Measurements from ENCODE around the gene SARS1. TPM values are rescaled to one million over a fixed set of nuclear protein-coding genes. Genes with fewer than 3 reads are reported as not detected.

Gene SARS1
- total and polyA plus RNA-seq, 2 donors (not counting 1 experiment from before 2014, with no cell fraction given), result 237 to 437 TPM

DNA sequence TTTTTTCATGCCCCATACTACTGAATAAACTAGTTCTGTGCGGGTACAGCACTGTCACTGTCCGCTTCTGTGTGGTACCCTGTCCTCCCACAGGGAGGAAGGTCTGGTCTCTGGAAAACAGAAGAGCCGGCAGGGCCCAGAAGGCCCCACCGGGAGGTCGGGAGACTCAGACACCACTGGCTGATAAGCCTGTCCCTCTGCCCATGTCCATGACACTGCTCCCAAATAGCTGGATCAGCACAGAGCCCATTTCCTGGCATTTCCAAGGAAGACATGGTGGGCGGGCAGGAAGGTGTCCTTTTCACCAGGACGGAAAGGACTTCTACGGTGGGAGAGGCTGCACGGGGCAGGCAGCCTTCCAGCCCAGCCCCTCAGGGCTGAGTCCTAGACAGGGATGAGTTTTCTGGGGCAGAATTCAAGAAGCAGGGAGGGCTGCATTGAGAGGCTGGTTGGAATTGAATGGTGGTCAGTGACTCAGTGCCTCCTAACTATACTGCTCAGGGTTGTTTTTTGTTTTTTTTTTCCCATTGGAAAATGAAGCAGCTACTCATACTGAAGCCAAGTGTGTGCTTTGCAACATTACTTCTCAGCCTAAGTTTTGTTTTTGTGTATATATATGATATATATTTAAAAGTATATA, 62.1 kb downstream of the SARS1 start:
- H2AFZ ChIP-seq (ENCODE audit: low read length), result no peak overlapping the region
- H3K36me3 ChIP-seq (ENCODE audit: control insufficient read depth, insufficient read depth, low read length), result no peaks in the 10 kb centered on the region
- DNase-seq (ENCODE audit: low read depth in 2 of 2), result peak in 1 of 2 donors; percentile 85
- no peak overlapping the region for H3K4me2 ChIP-seq (ENCODE audit: extremely low read depth, insufficient read depth, low read length)
- H4K20me1 ChIP-seq (ENCODE audit: control insufficient read depth, extremely low read depth, insufficient read depth, low read length), result no peaks in the 10 kb centered on the region
- TF ChIP-seq CTCF (conservative IDR thresholded peaks at IDR 0.05 in 1 of 2, IDR thresholded peaks at IDR 0.05 in 1 of 2; ENCODE audit: low read depth in 1 of 2, low read length in 2 of 2), result no peak
- no peak overlapping the region for H3K4me3 ChIP-seq (replicated peaks in 1 of 4; ENCODE audit: control extremely low read depth in 1 of 4, insufficient read depth in 1 of 4, low read depth in 3 of 4, low read length in 4 of 4)
- no peaks in the 10 kb centered on the region for H3K27me3 ChIP-seq (ENCODE audit: control insufficient read depth, insufficient read depth, low read length)
- H3K27ac ChIP-seq (ENCODE audit: insufficient read depth, low read length), result no peak overlapping the region
- no peaks in the 10 kb centered on the region for H3K9me3 ChIP-seq (ENCODE audit: control insufficient read depth, insufficient read depth, low read depth, low read length)
- peaks cover 8% of the 10 kb centered on the region for H3K4me1 ChIP-seq (ENCODE audit: control insufficient read depth, extremely low read depth, insufficient read depth, low read length)
- H3K79me2 ChIP-seq (ENCODE audit: control insufficient read depth, insufficient read depth, low read length), result peaks cover 1% of the 10 kb centered on the region
- no peak overlapping the region for H3K9ac ChIP-seq (ENCODE audit: insufficient read depth, low read length)

DNA sequence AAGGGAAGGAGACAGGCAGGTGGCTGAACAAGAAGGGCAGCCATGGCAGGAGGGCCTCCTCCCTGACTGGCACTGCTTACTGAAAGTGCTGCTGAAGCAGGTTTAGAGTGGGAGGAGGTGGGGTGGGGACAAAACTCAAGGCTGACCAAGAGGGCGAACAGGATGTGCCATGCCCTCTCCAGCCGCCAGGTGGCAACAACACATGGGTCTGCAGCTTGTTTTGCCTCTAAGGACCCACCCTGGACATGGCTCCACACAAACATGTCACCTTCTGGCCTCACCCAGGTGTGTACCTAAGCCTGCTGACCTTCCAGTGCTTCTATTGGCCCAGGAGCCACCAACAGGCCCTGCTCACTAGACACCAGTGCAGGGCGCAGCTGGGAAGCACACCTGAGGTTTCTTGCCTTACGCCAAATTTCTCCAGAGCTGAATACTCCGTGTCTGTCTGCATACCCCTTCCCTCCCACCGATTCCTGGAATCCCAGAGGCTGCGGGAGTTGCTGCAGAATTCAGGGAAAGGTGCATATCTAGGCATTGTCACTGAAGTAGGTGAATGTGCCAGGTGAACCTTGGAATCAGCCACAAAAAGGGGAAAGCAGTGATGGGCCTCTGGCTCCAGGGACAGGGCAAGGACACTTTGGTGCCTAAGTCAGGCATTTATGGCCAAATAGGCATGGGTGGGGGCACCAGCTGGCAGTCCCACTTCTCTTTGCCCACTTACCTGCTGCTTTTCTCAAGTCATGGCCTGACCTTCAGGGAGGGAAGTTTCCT, 63.9 kb downstream of the SARS1 start:
- no peak overlapping the region for H3K27ac ChIP-seq (ENCODE audit: insufficient read depth, low read length)

More for the DNA sequence above, 63.9 kb downstream of the SARS1 start:
- no peaks in the 10 kb centered on the region for H3K27me3 ChIP-seq (ENCODE audit: control insufficient read depth, insufficient read depth, low read length)
- peaks cover 10% of the 10 kb centered on the region for H3K4me1 ChIP-seq (ENCODE audit: control insufficient read depth, extremely low read depth, insufficient read depth, low read length)
- no peak overlapping the region for H3K4me2 ChIP-seq (ENCODE audit: extremely low read depth, insufficient read depth, low read length)
- TF ChIP-seq CTCF (conservative IDR thresholded peaks at IDR 0.05 in 1 of 2, IDR thresholded peaks at IDR 0.05 in 1 of 2; ENCODE audit: low read depth in 1 of 2, low read length in 2 of 2) (peak; percentile 91 to 94), EZH2 (IDR thresholded peaks at IDR 0.05; ENCODE audit: low read length, missing control alignments) (no peak)
- H3K9me3 ChIP-seq (ENCODE audit: control insufficient read depth, insufficient read depth, low read depth, low read length), result no peaks in the 10 kb centered on the region
- H4K20me1 ChIP-seq (ENCODE audit: control insufficient read depth, extremely low read depth, insufficient read depth, low read length), result no peaks in the 10 kb centered on the region
- H3K4me3 ChIP-seq (replicated peaks in 1 of 4; ENCODE audit: control extremely low read depth in 1 of 4, insufficient read depth in 1 of 4, low read depth in 3 of 4, low read length in 4 of 4), result no peak overlapping the region
- H3K79me2 ChIP-seq (ENCODE audit: control insufficient read depth, insufficient read depth, low read length), result peaks cover 19% of the 10 kb centered on the region
- no peak overlapping the region for H3K9ac ChIP-seq (ENCODE audit: insufficient read depth, low read length)
- no peaks in the 10 kb centered on the region for H3K36me3 ChIP-seq (ENCODE audit: control insufficient read depth, insufficient read depth, low read length)
- peak overlapping the region; percentile 30 for H2AFZ ChIP-seq (ENCODE audit: low read length)
- DNase-seq (ENCODE audit: low read depth in 2 of 2), result peak; percentile 52 to 72
